ENCODE data around the gene COQ4. TPM values are rescaled to one million over a fixed set of nuclear protein-coding genes. Genes with fewer than 3 reads are reported as not detected.

COQ4 gene
- total and polyA plus RNA-seq, 2 experiments from 2014 or later, result 35.3 to 37.0 TPM

- Histone ChIP-seq H3K9me2 (ENCODE audit: insufficient read depth) (no peaks in the 10 kb centered on the region), H3K4me1 (ENCODE audit: insufficient read depth) (no peaks in the 10 kb centered on the region), H2AFZ (no peak overlapping the region), H3F3A (replicated peaks; ENCODE audit: low read depth) (0 out of 2 replicates have a peak, but pooled peaks cover 2% of the 10 kb centered on the region), H3K4me3 (no peak overlapping the region), H3K27ac (ENCODE audit: low read depth) (no peak overlapping the region), H3K36me3 (ENCODE audit: insufficient read depth) (no peaks in the 10 kb centered on the region), H4K20me1 (replicated peaks; ENCODE audit: insufficient read depth) (no peaks in the 10 kb centered on the region), H3K4me2 (no peak overlapping the region), H3K79me2 (replicated peaks; ENCODE audit: insufficient read depth) (no peaks in the 10 kb centered on the region), H3K27me3 (ENCODE audit: insufficient read depth) (no peaks in the 10 kb centered on the region)
- ATAC-seq (no peak), DNase-seq (ENCODE audit: low spot score) (no peak)
- peaks cover 12% of the 10 kb centered on the region for H3K36me3 Mint-ChIP-seq (ENCODE audit: low read depth)
- TF ChIP-seq ZNF462 (CRISPR knock-in tag; IDR thresholded peaks at IDR 0.05), result no peak
- TF ChIP-seq ZNF114 (CRISPR knock-in tag; IDR thresholded peaks at IDR 0.05), result no peak
- TF ChIP-seq EZH2phosphoT487 (IDR thresholded peaks at IDR 0.05; ENCODE audit: unreplicated experiment), result no peak
- TF ChIP-seq STAT1 (IDR thresholded peaks at IDR 0.05; ENCODE audit: unreplicated experiment), result no peak
- TF ChIP-seq CREB1 (CRISPR knock-in tag; IDR thresholded peaks at IDR 0.05; ENCODE audit: low read depth), result no peak
- TF ChIP-seq ETS1 (IDR thresholded peaks at IDR 0.05), result no peak
- H3K4me3 Mint-ChIP-seq, result no peak overlapping the region
- no peak overlapping the region for H3K27ac Mint-ChIP-seq
- peaks cover 4% of the 10 kb centered on the region for H3K27me3 Mint-ChIP-seq (ENCODE audit: insufficient read depth, low read depth, poor library complexity)
- peaks cover 3% of the 10 kb centered on the region; the same call in 2 of the 3 replicates for H3K4me1 Mint-ChIP-seq
- no peaks in the 10 kb centered on the region; the same call in 2 of the 3 replicates for H3K9me3 Mint-ChIP-seq
Observed at GRCh38 chr9:128292009-128292408, 30.6 kb upstream of the COQ4 start.
